Endothelial cell of umbilical vein (primary cell): ENCODE measurements around the gene INSIG2. TPM values are rescaled to one million over a fixed set of nuclear protein-coding genes. Genes with fewer than 3 reads are reported as not detected.

Experiments used
- BruUV-seq: library from RNA; stranded (reverse); fragments of 400-500 nt; replicated peaks from 2 replicates; lab custom pipeline; 2021; lab: Mats Ljungman, UMichigan
- CTCF ChIA-PET: fragments of 300-600, 350-600 bp; sonication (Branson Sonifier 250); formaldehyde crosslinking; loops from one replicate; lab custom pipeline; 2021; ENCODE audit warnings: antibody characterized with exemption, inconsistent platforms; lab: Charles Lee
- POLR2A ChIA-PET: fragments of 300-600, 350-600 bp; sonication (Branson Sonifier 250); formaldehyde crosslinking; loops from one replicate; lab custom pipeline; 2021; ENCODE audit warnings: antibody characterized with exemption, inconsistent platforms; lab: Charles Lee
- DNase-seq: peaks from one replicate; pipeline ENCODE4 v3.0.0-alpha.2; 2011; ENCODE audit warnings: low read depth, low spot score
- FAIRE-seq: peaks from 2 replicates; lab custom pipeline; 2011; peaks lifted over from hg19 to GRCh38; lab: Jason Lieb, UNC
- H2AFZ ChIP-seq: 2 replicates; pipeline ENCODE4 v1.6.0; 2012; ENCODE audit warnings: low read depth, low read length, control low read depth, inconsistent platforms
- H3K27ac ChIP-seq: 2 replicates; pipeline ENCODE4 v1.5.1; 2011; ENCODE audit warnings: low read depth, mild to moderate bottlenecking, control low read depth, low read length, moderate library complexity; ENCODE audit not compliant: insufficient read depth
- H3K27me3 ChIP-seq, 2 experiments: 2 replicates each; pipeline versions ENCODE4 v1.6.0 to v1.6.1; 2011; ENCODE audit warnings: low read length in 2 of 2, mixed read lengths in 1 of 2; ENCODE audit not compliant: control insufficient read depth in 2 of 2, insufficient read depth in 2 of 2
- H3K36me3 ChIP-seq, 2 experiments: 2 replicates in 1 of 2; 3 replicates in 1 of 2; pipeline ENCODE4 v1.5.1; 2011; ENCODE audit warnings: low read length in 2 of 2, mild to moderate bottlenecking in 1 of 2, moderate library complexity in 1 of 2; ENCODE audit not compliant: control insufficient read depth in 2 of 2, insufficient read depth in 2 of 2; ENCODE audit errors: extremely low read depth in 1 of 2
- H3K4me1 ChIP-seq: 3 replicates; pipeline ENCODE4 v1.5.1; 2011; ENCODE audit warnings: mild to moderate bottlenecking, low read length; ENCODE audit not compliant: control insufficient read depth, insufficient read depth; ENCODE audit errors: extremely low read depth
- H3K4me2 ChIP-seq: 2 replicates; pipeline ENCODE4 v1.6.1; 2011; ENCODE audit warnings: low read length, control low read depth, mixed read lengths; ENCODE audit not compliant: insufficient read depth
- H3K4me3 ChIP-seq, 3 experiments: fragments of 200-600 bp in 1 of 3; sonication (generic), shearing (Covaris generic) in 1 of 3; replicated peaks in 1 of 3; 2 replicates each; pipeline ENCODE4 v1.5.1; 2011 to 2016; ENCODE audit warnings: control low read depth in 3 of 3, low read length in 3 of 3, mild to moderate bottlenecking in 2 of 3, inconsistent platforms in 1 of 3, low read depth in 1 of 3, moderate library complexity in 1 of 3; ENCODE audit not compliant: insufficient read depth in 1 of 3
- H3K79me2 ChIP-seq: 2 replicates; pipeline ENCODE4 v1.6.0; 2012; ENCODE audit warnings: low read length, inconsistent platforms; ENCODE audit not compliant: control insufficient read depth, insufficient read depth
- H3K9ac ChIP-seq: replicated peaks from 2 replicates; pipeline ENCODE3; 2011; ENCODE audit warnings: low read length, control low read depth; ENCODE audit not compliant: insufficient read depth; ENCODE audit errors: extremely low read depth
- H3K9me1 ChIP-seq: replicated peaks from 3 replicates; pipeline ENCODE4 v1.6.0; 2011; ENCODE audit warnings: mild to moderate bottlenecking, low read length; ENCODE audit not compliant: control insufficient read depth, insufficient read depth; ENCODE audit errors: extremely low read depth
- H3K9me3 ChIP-seq: replicated peaks from 2 replicates; pipeline ENCODE4 v1.5.1; 2012; ENCODE audit warnings: low read length, inconsistent platforms; ENCODE audit not compliant: control insufficient read depth, insufficient read depth
- H4K20me1 ChIP-seq: replicated peaks from 2 replicates; pipeline ENCODE3; 2011; ENCODE audit warnings: mild to moderate bottlenecking, low read length; ENCODE audit not compliant: control insufficient read depth, insufficient read depth; ENCODE audit errors: extremely low read depth
- CTCF ChIP-seq, 2 donors: IDR thresholded peaks; 1 replicate in 1 of 2; 2 replicates in 1 of 2; pipeline ENCODE4 v1.5.1; 2011; ENCODE audit warnings: low read length in 2 of 2, mild to moderate bottlenecking in 2 of 2, moderate library complexity in 2 of 2, control low read depth in 1 of 2, inconsistent platforms in 1 of 2, low read depth in 1 of 2; ENCODE audit not compliant: insufficient read depth in 1 of 2; ENCODE audit errors: extremely low read depth in 1 of 2
- EZH2 ChIP-seq: IDR thresholded peaks from 2 replicates; pipeline ENCODE4 v1.6.1; 2012; ENCODE audit warnings: borderline replicate concordance, low read depth, mild to moderate bottlenecking, moderate library complexity, low read length, inconsistent platforms; ENCODE audit not compliant: severe bottlenecking
- FOS ChIP-seq: IDR thresholded peaks from 2 replicates; pipeline ENCODE4 v1.6.1; 2011; ENCODE audit warnings: mild to moderate bottlenecking, low read length, moderate library complexity, borderline replicate concordance; ENCODE audit not compliant: insufficient read depth
- GATA2 ChIP-seq: IDR thresholded peaks from 2 replicates; pipeline ENCODE4 v1.7.0; 2011; ENCODE audit warnings: low read depth, mild to moderate bottlenecking, moderate library complexity, mixed read lengths, low read length; ENCODE audit not compliant: insufficient read length, insufficient read depth
- JUN ChIP-seq: IDR thresholded peaks from 2 replicates; pipeline ENCODE4 v1.6.1; 2011; ENCODE audit warnings: borderline replicate concordance, low read depth; ENCODE audit not compliant: insufficient read length, insufficient read depth
- MYC ChIP-seq: IDR thresholded peaks from one replicate; pipeline ENCODE4 v1.6.1; 2011; ENCODE audit warnings: mild to moderate bottlenecking, low read depth, low read length
- POLR2A ChIP-seq: IDR thresholded peaks from 2 replicates; pipeline ENCODE4 v1.6.1; 2012; ENCODE audit warnings: low read depth, mild to moderate bottlenecking, control low read depth, low read length
- POLR2AphosphoS5 ChIP-seq: IDR thresholded peaks from 2 replicates; pipeline ENCODE4 v1.6.1; 2012; ENCODE audit warnings: low read depth, mild to moderate bottlenecking, control low read depth, low read length, moderate library complexity; ENCODE audit not compliant: insufficient read depth
- dilution Hi-C: fragments of 300-500 bp; cut with MboI; formaldehyde crosslinking; loops from one replicate; pipeline ENCODE4 v1.15.0; 2019; ENCODE audit warnings: low sequenced_read_pairs; ENCODE audit not compliant: extremely low pct_ligation_motif_present
- intact Hi-C: fragments of 100-400 bp; cut with micrococcal nuclease; formaldehyde crosslinking; loops from one replicate; pipeline ENCODE4 v1.10.0; 2022
- polyA plus RNA-seq, 4 experiments: library from polyadenylated mRNA; depleted of rRNA in 3 of 4; stranded (reverse) in 3 of 4; unstranded in 1 of 4; fragments of >200 nt; gene quantifications; 2 replicates each; pipeline versions ENCODE4 v1.2.1 to v1.2.3, GENCODE V29; 2011 to 2012; ENCODE audit warnings: missing spikeins in 1 of 4
- total RNA-seq: library from RNA; stranded (reverse); gene quantifications from 2 replicates; pipeline ENCODE4 v1.2.3, GENCODE V29; 2021
- TF ChIP-seq, protein P1 (sequence below): IDR thresholded peaks from 2 replicates; pipeline ENCODE4 v1.6.1; 2011; ENCODE audit not compliant: insufficient read depth, insufficient read length

The INSIG2 gene
- total and polyA plus RNA-seq, 2 donors (not counting 3 experiments of a cell fraction or from before 2014, with no cell fraction given) = 24.1 to 26.9 TPM

DNA sequence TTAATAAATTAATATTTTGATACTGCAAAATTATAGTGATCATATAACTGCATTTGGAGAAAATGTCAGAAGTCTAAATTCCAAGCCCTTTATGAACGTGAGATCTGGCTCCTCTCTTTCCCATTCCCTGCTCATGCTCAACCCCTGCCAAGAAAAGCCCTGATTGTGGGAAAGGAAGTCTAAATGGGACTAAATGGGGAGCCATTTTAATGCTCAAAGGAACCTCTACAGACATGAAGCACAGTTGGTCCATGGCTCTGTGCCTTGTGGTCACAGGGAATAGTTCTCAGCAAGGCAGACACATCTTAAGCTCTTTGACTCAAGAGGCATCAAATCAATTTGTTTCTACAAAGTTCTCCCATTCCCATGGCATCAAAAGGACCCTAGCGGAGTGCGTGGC lies 29.3 kb upstream of the INSIG2 start:
- no peaks in the 10 kb centered on the region for H3K4me1 ChIP-seq
- H3K27ac ChIP-seq = no peak overlapping the region
- H3K9me1 ChIP-seq = no peaks in the 10 kb centered on the region
- no peaks in the 10 kb centered on the region for H3K9me3 ChIP-seq
- ChIA-PET POLR2A (no interaction called here), CTCF (interaction anchor here (1.2 to 7.4 kb wide), 3 partner anchors 9 to 26 kb away, joined by 4 to 75 read pairs (median 8); no protein-coding TSS in a partner anchor)
- H3K79me2 ChIP-seq = no peaks in the 10 kb centered on the region
- no peak for FAIRE-seq
- H4K20me1 ChIP-seq = no peaks in the 10 kb centered on the region
- H3K36me3 ChIP-seq = no peaks in the 10 kb centered on the region
- H3K9ac ChIP-seq = no peak overlapping the region
- H3K4me2 ChIP-seq = no peak overlapping the region
- TF ChIP-seq GATA2 (no peak), POLR2AphosphoS5 (no peak), POLR2A (no peak), EZH2 (no peak), MYC (no peak), JUN (no peak), CTCF (IDR thresholded peaks at IDR 0.05; ENCODE audit: extremely low read depth in 1 of 2, insufficient read depth in 1 of 2, low read depth in 1 of 2, low read length in 2 of 2) (no peak), FOS (no peak)
- TF ChIP-seq, protein P1, sequence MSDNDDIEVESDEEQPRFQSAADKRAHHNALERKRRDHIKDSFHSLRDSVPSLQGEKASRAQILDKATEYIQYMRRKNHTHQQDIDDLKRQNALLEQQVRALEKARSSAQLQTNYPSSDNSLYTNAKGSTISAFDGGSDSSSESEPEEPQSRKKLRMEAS = no peak
- no peak overlapping the region for H3K4me3 ChIP-seq
- dilution Hi-C loops (no loop called here), intact Hi-C loops (no loop called here)
- H3K27me3 ChIP-seq = peaks cover 2 to 15% of the 10 kb centered on the region in 2 experiments
- no TSS peak for BruUV-seq
- no peak for DNase-seq
- no peak overlapping the region for H2AFZ ChIP-seq
